ENCODE measurements around the gene RAB1A. TPM values are rescaled to one million over a fixed set of nuclear protein-coding genes. Genes with fewer than 3 reads are reported as not detected.

RAB1A gene
- total and polyA plus RNA-seq, 2 donors: 42.9 to 144 TPM

DNA sequence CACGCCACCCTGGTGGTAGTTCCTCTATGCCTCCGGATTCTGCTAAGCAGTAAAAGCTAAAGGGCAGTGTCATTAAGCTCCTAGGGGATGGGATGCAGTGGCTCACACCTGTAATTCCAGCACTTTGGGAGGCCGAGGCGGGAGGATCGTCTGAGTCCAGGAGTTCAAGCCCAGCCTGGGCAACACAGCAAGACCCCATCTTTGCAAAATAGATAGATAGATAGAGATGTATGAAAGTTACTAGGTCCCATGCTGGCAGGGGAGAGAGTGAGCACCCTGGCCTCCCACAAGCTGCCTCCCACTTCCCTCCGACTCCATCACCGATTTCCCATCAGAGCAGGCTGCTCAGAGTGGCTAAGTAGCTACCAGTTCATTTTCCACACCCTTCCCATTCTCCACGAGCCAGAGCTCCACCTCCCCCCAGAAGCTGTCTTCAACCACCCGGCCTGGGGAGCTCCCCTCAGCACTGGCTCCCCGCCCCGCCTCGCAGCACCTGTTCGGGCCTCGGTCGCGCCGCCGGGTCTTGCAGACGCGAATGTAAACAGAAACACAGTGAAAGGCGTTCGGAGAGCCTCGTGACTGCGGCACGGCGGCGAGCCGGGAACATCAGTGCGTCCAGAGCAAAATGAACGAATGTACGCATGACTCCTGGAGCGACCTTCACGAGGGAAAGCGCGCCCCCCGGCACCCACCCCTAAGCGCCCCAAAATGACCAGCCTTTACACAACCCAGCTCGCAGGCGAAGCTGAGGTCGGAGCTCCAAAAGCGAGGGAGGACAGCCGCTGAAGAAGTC is 74.3 kb downstream of the RAB1A start:
- DNase-seq (ENCODE audit: low read depth in 6 of 9, low spot score in 9 of 9): peak in 7 of 9 donors; percentile 55 to 91 (median 79)
- 6% methylated on average over 42 of the region's 42 CpGs for WGBS
- Histone ChIP-seq H3K9me3 (ENCODE audit: control insufficient read depth in 2 of 2, insufficient read depth in 1 of 2, low read length in 1 of 2) (no peaks in the 10 kb centered on the region), H3K27me3 (ENCODE audit: control insufficient read depth in 2 of 2, insufficient read depth in 1 of 2, low read length in 1 of 2) (no peaks in the 10 kb centered on the region), H3K27ac (ENCODE audit: low read depth in 1 of 2, low read length in 1 of 2) (peak overlapping the region; percentile 52 to 90), H3K4me1 (ENCODE audit: control insufficient read depth in 2 of 2, insufficient read depth in 2 of 2, low read length in 2 of 2) (peaks cover 24 to 46% of the 10 kb centered on the region in 2 donors), H3K4me3 (ENCODE audit: low read length in 2 of 2) (peak overlapping the region; percentile 70 to 72), H3K36me3 (ENCODE audit: control insufficient read depth in 2 of 2, insufficient read depth in 2 of 2, low read length in 1 of 2) (no peaks in the 10 kb centered on the region)

DNA sequence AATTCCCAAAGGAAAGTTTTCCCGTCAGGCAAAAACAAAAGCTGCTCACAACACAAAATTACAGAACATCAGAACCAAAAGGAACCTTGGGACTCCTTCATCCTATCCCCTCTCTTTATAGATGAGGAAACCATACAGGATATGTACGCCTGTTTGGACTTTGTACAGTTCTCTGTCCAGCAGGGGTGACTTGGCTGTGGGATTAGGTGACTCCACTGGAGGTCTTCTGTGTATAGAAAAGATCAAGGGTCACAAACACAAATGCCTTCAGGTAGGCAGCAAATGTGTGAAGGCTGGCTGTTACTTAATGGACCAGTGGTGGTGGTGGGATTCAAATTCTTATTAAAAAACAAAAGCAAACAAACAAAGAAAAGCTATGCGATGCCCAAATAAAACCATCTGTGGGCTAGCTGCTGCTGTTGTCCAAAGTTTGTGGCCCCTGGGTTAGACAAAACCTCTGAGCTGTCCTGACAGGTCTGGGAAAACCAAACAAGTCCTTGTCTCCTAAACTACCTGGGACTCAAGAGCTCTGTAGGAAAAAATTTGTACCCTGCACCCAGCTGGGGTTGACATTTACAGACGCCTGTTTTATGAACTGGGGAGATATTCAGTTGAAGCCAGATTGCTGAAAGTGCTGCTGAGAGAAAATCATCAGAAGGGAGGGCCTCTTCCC is 75.0 kb downstream of the RAB1A start:
- Histone ChIP-seq H3K36me3 (ENCODE audit: control insufficient read depth in 2 of 2, insufficient read depth in 2 of 2, low read length in 1 of 2) (no peaks in the 10 kb centered on the region), H3K9me3 (ENCODE audit: control insufficient read depth in 2 of 2, insufficient read depth in 1 of 2, low read length in 1 of 2) (no peaks in the 10 kb centered on the region), H3K27ac (ENCODE audit: low read depth in 1 of 2, low read length in 1 of 2) (peak overlapping the region in 1 of 2 donors; percentile 90), H3K4me1 (ENCODE audit: control insufficient read depth in 2 of 2, insufficient read depth in 2 of 2, low read length in 2 of 2) (peaks cover 24 to 46% of the 10 kb centered on the region in 2 donors), H3K27me3 (ENCODE audit: control insufficient read depth in 2 of 2, insufficient read depth in 1 of 2, low read length in 1 of 2) (no peaks in the 10 kb centered on the region), H3K4me3 (ENCODE audit: low read length in 2 of 2) (peak overlapping the region in 1 of 2 donors; percentile 70)
- 84% methylated on average over 4 of the region's 4 CpGs for WGBS
- DNase-seq (ENCODE audit: low read depth in 6 of 9, low spot score in 9 of 9): peak in 1 of 9 donors; percentile 43

DNA sequence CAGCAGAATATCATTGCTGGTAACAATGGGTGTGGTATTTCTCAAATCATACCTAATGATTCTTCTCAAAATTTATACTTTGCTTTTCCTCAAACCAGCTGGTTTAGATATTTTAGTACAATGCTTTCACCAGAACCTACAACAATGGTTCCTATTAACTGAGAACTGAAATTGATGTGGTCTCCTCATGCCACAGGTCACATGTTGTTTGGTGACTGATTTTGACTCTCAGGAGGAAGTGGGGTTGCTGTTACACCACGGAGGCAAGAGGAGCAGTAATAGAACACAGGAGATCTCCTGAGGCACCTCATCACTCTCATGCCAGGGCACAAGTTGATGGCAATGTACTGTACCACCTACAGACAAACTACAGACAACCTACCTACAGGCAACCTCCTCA is 76.7 kb downstream of the RAB1A start:
- Histone ChIP-seq H3K27ac (ENCODE audit: low read depth in 1 of 2, low read length in 1 of 2) (no peak overlapping the region), H3K9me3 (ENCODE audit: control insufficient read depth in 2 of 2, insufficient read depth in 1 of 2, low read length in 1 of 2) (no peaks in the 10 kb centered on the region), H3K36me3 (ENCODE audit: control insufficient read depth in 2 of 2, insufficient read depth in 2 of 2, low read length in 1 of 2) (no peaks in the 10 kb centered on the region), H3K4me3 (ENCODE audit: low read length in 2 of 2) (no peak overlapping the region), H3K27me3 (ENCODE audit: control insufficient read depth in 2 of 2, insufficient read depth in 1 of 2, low read length in 1 of 2) (no peaks in the 10 kb centered on the region), H3K4me1 (ENCODE audit: control insufficient read depth in 2 of 2, insufficient read depth in 2 of 2, low read length in 2 of 2) (peaks cover 24 to 42% of the 10 kb centered on the region in 2 donors)
- peak in 3 of 9 donors; percentile 25 to 59 (median 39) for DNase-seq (ENCODE audit: low read depth in 6 of 9, low spot score in 9 of 9)
- 2% methylated on average over 1 of the region's 1 CpG for WGBS

DNA sequence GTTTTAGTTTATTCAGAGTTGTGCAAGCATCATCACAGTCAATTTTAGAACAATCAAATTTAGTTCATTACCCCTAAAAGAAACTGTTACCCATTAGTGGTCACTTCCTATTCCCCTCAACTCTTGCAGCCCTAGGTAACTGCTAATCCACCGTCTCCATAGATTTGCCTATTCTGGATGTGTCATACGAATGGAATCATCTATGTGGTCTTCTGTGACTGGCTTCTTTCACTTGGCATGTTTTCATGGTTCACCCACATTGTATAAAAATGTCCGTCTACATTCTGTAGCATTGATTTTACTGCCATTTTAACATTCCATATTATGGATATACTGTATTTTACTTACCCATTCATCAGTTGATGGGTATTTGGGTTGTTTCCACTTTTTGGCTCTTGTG is 79.0 kb downstream of the RAB1A start:
- 98% methylated on average over 3 of the region's 3 CpGs for WGBS
- Histone ChIP-seq H3K36me3 (ENCODE audit: control insufficient read depth in 2 of 2, insufficient read depth in 2 of 2, low read length in 1 of 2) (peaks cover 0 to 4% of the 10 kb centered on the region in 2 donors), H3K27ac (ENCODE audit: low read depth in 1 of 2, low read length in 1 of 2) (no peak overlapping the region), H3K9me3 (ENCODE audit: control insufficient read depth in 2 of 2, insufficient read depth in 1 of 2, low read length in 1 of 2) (no peaks in the 10 kb centered on the region), H3K4me3 (ENCODE audit: low read length in 2 of 2) (no peak overlapping the region), H3K4me1 (ENCODE audit: control insufficient read depth in 2 of 2, insufficient read depth in 2 of 2, low read length in 2 of 2) (peaks cover 13 to 29% of the 10 kb centered on the region in 2 donors), H3K27me3 (ENCODE audit: control insufficient read depth in 2 of 2, insufficient read depth in 1 of 2, low read length in 1 of 2) (no peaks in the 10 kb centered on the region)
- no peak for DNase-seq (ENCODE audit: low read depth in 6 of 9, low spot score in 9 of 9)

DNA sequence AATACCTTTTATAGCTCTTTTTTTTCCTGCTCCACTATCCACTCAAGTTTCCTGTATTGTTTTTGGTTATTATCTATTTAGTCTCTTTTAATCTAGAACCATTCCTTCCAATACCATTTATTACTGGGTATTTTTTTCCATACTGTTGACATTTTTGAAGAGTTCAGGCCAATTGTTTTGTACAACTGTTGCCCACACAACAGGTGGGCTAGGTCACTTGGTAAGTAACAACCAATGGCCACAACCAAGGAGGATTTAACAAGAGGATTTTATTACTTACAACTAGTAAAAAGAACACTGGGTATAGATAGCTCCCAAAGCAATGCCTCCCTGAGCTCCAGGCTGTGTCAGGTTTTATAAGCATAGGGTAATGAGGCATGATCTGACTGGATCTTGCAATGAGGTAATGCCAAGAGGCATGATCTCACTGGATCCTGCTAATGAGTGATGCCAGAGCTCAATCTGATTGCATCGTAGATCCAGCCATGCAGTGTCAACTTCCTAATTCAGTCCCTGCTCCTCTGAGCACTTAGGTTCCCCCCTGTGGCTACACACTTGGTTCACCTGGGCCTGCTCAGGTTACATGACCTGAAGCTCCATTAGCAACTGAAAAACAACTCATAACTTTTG is 80.8 kb downstream of the RAB1A start:
- H3K4me1 ChIP-seq (ENCODE audit: control insufficient read depth in 2 of 2, insufficient read depth in 2 of 2, low read length in 2 of 2): peaks cover 3 to 13% of the 10 kb centered on the region in 2 donors
- H3K9me3 ChIP-seq (ENCODE audit: control insufficient read depth in 2 of 2, insufficient read depth in 1 of 2, low read length in 1 of 2): peaks cover 2 to 3% of the 10 kb centered on the region in 2 donors
- H3K36me3 ChIP-seq (ENCODE audit: control insufficient read depth in 2 of 2, insufficient read depth in 2 of 2, low read length in 1 of 2): peaks cover 3 to 4% of the 10 kb centered on the region in 2 donors
- whole genome bisulfite sequencing: 96% methylated on average over 1 of the region's 1 CpG
- H3K4me3 ChIP-seq (ENCODE audit: low read length in 2 of 2): no peak overlapping the region
- H3K27me3 ChIP-seq (ENCODE audit: control insufficient read depth in 2 of 2, insufficient read depth in 1 of 2, low read length in 1 of 2): no peaks in the 10 kb centered on the region
- H3K27ac ChIP-seq (ENCODE audit: low read depth in 1 of 2, low read length in 1 of 2): no peak overlapping the region
- no peak for DNase-seq (ENCODE audit: low read depth in 6 of 9, low spot score in 9 of 9)

DNA sequence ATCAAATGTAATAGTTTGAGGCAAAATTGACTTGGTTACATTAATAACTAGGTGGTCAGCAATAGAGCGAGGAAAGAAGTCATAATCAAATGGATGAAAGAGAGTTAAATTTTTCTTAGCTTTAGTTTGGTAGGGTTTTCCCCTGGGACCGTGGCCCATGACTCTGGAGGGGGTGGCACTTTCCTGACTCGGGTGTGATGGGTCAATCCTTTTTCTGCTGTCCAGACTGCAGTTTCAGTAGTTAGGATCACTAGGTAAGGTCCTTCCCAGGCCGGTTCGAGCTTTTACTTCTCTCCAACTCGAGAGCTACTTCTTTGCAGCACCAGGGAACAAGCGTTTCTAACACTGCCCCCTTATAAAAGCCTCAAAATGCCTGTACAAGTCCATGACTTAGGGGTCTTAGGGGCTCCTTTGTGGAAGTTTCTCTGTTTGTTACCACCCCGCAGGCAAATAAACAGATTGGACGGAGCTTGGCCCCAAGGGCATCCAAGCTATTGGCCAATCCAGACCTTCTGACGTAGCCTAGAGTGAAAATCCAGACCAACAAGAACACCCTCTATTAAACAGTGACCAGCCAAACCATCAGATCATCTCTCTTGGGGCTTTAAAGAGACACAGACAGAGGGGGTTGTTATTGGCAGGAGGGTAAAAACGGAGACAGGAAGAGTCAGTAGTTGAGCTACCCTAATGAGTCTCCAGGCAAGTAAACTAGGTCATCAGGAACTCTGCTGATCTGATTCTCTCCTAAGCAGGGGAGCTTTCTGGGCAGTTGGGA is 83.1 kb downstream of the RAB1A start:
- Histone ChIP-seq H3K27me3 (ENCODE audit: control insufficient read depth in 2 of 2, insufficient read depth in 1 of 2, low read length in 1 of 2) (no peaks in the 10 kb centered on the region), H3K4me3 (ENCODE audit: low read length in 2 of 2) (no peak overlapping the region), H3K27ac (ENCODE audit: low read depth in 1 of 2, low read length in 1 of 2) (no peak overlapping the region), H3K9me3 (ENCODE audit: control insufficient read depth in 2 of 2, insufficient read depth in 1 of 2, low read length in 1 of 2) (peaks cover 5 to 11% of the 10 kb centered on the region in 2 donors), H3K4me1 (ENCODE audit: control insufficient read depth in 2 of 2, insufficient read depth in 2 of 2, low read length in 2 of 2) (peaks cover 0 to 6% of the 10 kb centered on the region in 2 donors), H3K36me3 (ENCODE audit: control insufficient read depth in 2 of 2, insufficient read depth in 2 of 2, low read length in 1 of 2) (peaks cover 4 to 12% of the 10 kb centered on the region in 2 donors)
- no peak for DNase-seq (ENCODE audit: low read depth in 6 of 9, low spot score in 9 of 9)
- WGBS: 86% methylated on average over 11 of the region's 11 CpGs

DNA sequence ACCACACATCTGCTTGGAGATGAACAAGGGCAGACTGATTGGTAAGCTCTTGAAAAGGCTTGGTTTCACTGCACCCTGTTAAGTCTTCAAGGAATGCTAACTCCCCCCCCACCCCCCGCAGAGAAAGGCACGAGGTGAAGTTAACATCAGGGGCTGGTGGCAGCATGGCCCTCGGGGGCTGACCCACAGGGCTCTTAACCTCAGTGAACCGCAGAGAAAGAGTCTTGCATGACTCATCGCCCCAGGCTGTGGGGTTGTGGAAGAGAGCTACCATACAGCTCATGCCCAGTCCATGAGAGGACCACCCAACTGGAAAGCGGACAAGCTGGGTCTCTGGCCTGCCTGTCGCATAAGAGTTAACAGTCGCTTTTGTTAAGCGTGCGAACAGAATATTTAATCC is 84.3 kb downstream of the RAB1A start:
- WGBS: 90% methylated on average over 10 of the region's 10 CpGs
- Histone ChIP-seq H3K4me1 (ENCODE audit: control insufficient read depth in 2 of 2, insufficient read depth in 2 of 2, low read length in 2 of 2) (peaks cover 0 to 6% of the 10 kb centered on the region in 2 donors), H3K9me3 (ENCODE audit: control insufficient read depth in 2 of 2, insufficient read depth in 1 of 2, low read length in 1 of 2) (peaks cover 5 to 11% of the 10 kb centered on the region in 2 donors), H3K27me3 (ENCODE audit: control insufficient read depth in 2 of 2, insufficient read depth in 1 of 2, low read length in 1 of 2) (no peaks in the 10 kb centered on the region), H3K27ac (ENCODE audit: low read depth in 1 of 2, low read length in 1 of 2) (no peak overlapping the region), H3K4me3 (ENCODE audit: low read length in 2 of 2) (no peak overlapping the region), H3K36me3 (ENCODE audit: control insufficient read depth in 2 of 2, insufficient read depth in 2 of 2, low read length in 1 of 2) (peaks cover 4 to 12% of the 10 kb centered on the region in 2 donors)
- DNase-seq (ENCODE audit: low read depth in 6 of 9, low spot score in 9 of 9): no peak

DNA sequence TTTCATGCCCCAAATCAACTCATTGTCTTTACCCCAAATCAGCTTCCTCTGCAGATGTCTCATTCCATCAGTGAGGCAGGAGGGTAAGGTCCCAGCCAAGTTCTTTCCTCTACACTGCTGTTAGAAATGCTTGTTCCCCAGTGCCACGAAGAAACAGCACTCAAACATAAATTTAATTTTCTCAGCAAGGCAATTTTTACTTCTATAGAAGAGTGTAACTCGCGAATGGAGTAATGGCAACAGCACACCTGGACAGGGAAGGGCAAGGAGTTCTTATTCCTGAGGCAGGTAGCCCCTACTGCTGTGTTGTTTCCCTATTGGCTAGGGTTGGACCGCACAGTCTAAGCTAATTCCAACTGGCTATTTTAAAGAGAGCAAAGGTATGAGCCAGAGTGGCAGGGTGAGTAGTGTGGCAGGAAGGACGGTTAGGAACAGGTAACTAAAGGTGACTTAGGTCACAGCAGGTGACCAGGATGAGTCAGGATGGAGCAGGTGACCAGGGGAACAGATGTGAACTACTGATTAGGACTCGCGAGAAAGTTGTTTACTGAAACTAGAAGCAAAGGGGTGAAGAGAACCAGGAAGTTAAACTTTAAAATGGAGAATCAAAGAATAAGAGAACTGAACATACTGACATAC is 85.7 kb downstream of the RAB1A start:
- Histone ChIP-seq H3K9me3 (ENCODE audit: control insufficient read depth in 2 of 2, insufficient read depth in 1 of 2, low read length in 1 of 2) (peaks cover 5 to 11% of the 10 kb centered on the region in 2 donors), H3K27me3 (ENCODE audit: control insufficient read depth in 2 of 2, insufficient read depth in 1 of 2, low read length in 1 of 2) (no peaks in the 10 kb centered on the region), H3K27ac (ENCODE audit: low read depth in 1 of 2, low read length in 1 of 2) (no peak overlapping the region), H3K4me1 (ENCODE audit: control insufficient read depth in 2 of 2, insufficient read depth in 2 of 2, low read length in 2 of 2) (peaks cover 0 to 11% of the 10 kb centered on the region in 2 donors), H3K36me3 (ENCODE audit: control insufficient read depth in 2 of 2, insufficient read depth in 2 of 2, low read length in 1 of 2) (peaks cover 4 to 15% of the 10 kb centered on the region in 2 donors), H3K4me3 (ENCODE audit: low read length in 2 of 2) (no peak overlapping the region)
- no peak for DNase-seq (ENCODE audit: low read depth in 6 of 9, low spot score in 9 of 9)
- 97% methylated on average over 7 of the region's 7 CpGs for WGBS
